Retina (tissue), 1 donor: ENCODE measurements around the gene CD163L1.

Source experiments
- DNase-seq: peaks from one replicate; pipeline ENCODE4 v3.0.0-alpha.2; 2016

CD163L1 gene

GRCh38 chr12:7321624-7322023 is 122.3 kb downstream of the CD163L1 start:
- DNase-seq = no peak

DNA sequence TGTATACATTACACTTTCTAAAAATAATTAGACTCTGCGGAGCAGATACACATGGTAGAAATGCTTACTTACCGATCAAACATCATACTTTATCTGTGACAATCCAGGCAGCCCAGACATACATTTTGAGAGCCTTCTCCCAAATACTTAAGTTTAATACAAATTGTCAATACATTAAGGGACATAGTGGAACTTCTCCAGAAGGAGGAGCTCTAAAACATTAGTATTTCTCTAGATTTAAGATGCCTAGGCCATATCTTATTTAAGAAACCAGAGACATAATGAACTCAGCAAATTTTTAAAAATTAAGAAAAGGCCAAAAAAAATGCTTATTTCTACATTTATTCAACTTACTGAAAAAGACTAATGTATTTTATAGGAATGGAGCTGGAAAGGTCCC is 124.0 kb downstream of the CD163L1 start:
- DNase-seq = no peak

- DNase-seq = no peak
These were observed 133.9 kb downstream of the CD163L1 start for GRCh38 chr12:7310070-7310469.
